Urinary bladder (tissue), 4 donors: Measurements from ENCODE around the gene CAPN5. TPM values are rescaled to one million over a fixed set of nuclear protein-coding genes. Genes with fewer than 3 reads are reported as not detected.
"Not testable (repeated sequence)": the region's sequence is repeated elsewhere in the genome, so short reads cannot be mapped to it uniquely, and the experiment has no call there.

Experiments
- DNase-seq: peaks from one replicate; pipeline ENCODE4 v3.0.0-alpha.2; 2015; ENCODE audit errors: extremely low spot score
- H3K27ac ChIP-seq: one replicate; pipeline ENCODE4 v1.5.1; 2013; ENCODE audit warnings: low read depth, mild to moderate bottlenecking, moderate library complexity
- H3K36me3 ChIP-seq: one replicate; pipeline ENCODE4 v1.6.1; 2013; ENCODE audit warnings: mild to moderate bottlenecking, moderate library complexity; ENCODE audit not compliant: insufficient read depth
- H3K4me1 ChIP-seq: one replicate; pipeline ENCODE4 v1.6.1; 2013; ENCODE audit warnings: mild to moderate bottlenecking, moderate library complexity; ENCODE audit not compliant: insufficient read depth
- H3K4me3 ChIP-seq: one replicate; pipeline ENCODE4 v1.5.1; 2013; ENCODE audit warnings: low read depth, low read length
- WGBS: extraction: QIAGEN DNeasy Blood & Tissue Kit; methylation state at CpG from one replicate; pipeline ENCODE4 v1.1.7; 2013; 5-methylcytosine and 5-hydroxymethylcytosine counted together
- polyA plus RNA-seq: library from polyadenylated mRNA; stranded (reverse); fragments of 200-250 nt; gene quantifications from one replicate; pipeline ENCODE4 v1.2.3, GENCODE V29; 2013
- total RNA-seq: library from RNA; depleted of rRNA; stranded (reverse); fragments of >200 nt; gene quantifications from one replicate; pipeline ENCODE4 v1.2.3, GENCODE V29; 2014
- donor health status: healthy with polysubstance abuse.
- donor health status: healthy.

The CAPN5 gene
- total and polyA plus RNA-seq, 2 donors = 14.8 to 17.8 TPM

DNA sequence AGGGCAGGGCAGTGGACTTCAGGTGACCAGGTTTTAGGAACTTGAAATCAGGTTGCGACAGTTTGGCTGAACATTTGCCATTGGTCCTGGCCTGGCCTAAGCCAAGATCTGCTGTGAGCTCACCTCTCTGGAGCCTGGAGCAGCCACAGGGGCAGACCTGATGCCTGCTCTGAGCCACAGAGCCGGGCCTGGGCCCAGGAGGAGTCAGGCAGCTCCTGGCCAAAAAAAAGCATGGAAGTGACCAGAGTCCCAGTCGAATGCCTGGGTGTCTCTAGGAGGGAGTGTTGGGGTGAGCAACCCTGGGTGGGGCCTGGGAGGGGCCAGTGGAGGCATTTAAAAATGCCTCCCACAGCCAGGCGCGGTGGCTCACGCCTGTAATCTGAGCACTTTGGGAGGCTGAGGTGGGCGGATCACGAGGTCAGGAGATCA, 29.8 kb downstream of the CAPN5 start:
- Histone ChIP-seq H3K36me3 (no peaks in the 10 kb centered on the region), H3K4me3 (no peak overlapping the region), H3K27ac (no peak overlapping the region), H3K4me1 (no peaks in the 10 kb centered on the region)
- 92% methylated on average over 8 of the region's 8 CpGs for WGBS
- DNase-seq = no peak

DNA sequence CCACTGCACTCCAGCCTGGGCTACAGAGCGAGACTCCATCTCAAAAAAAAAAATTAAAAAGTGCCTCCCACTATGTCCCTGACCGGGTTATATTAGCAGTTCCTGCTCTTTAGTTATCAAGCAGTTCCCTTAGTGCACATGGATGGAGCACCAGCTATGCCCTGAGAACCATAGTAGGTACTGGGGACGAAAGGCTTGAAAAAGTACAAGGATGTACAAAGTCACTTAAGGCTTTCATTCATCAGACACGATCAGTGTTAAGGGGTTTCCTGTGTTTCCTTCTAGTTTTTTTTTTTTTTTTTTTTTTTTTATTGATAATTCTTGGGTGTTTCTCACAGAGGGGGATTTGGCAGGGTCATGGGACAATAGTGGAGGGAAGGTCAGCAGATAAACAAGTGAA, 30.4 kb downstream of the CAPN5 start:
- not testable (repeated sequence) for H3K36me3 ChIP-seq, H3K27ac ChIP-seq, H3K4me3 ChIP-seq, DNase-seq, H3K4me1 ChIP-seq
- 87% methylated on average over 4 of the region's 4 CpGs for WGBS

DNA sequence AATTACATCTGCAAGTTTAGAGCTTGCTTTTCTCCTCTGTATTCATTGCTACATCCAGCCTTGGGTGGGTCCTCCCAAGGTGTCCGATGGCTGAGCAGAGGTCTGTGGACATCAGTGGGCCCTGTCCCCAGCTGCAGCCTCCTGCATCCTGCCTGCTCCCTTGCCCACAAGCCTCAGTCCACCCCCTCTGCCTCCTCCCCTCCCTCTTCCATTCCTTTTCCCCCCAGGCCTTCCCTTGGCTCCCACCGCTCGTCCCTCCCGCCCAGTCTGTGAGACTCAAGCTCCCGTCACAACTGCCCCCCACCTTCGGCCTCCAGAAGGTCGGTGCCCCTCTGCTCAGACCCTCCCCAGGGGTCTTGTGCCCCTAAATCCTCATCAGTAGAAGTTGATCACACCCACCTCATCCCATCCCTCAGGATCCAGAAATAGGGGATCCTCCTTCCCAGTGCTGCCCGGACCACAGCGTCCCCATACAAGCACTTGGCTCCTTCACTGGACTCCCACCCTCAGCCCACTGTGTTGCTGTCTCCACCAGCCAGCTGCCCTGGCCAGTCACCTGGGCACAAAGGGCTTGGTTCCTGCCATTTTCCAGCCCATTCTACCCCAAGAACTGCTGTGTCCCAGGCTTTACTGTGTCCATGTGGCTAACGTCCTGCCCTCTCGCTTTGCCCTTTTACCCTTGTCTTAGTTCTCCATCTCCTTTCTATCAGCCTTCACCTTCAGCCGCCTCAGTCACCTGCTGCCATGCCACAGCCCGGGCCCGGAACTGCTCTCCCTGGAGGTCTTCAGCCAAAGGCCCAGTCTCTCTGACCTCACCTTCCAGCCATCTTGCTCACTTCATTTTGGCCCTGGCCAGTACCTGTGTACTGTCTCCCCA, 33.6 kb downstream of the CAPN5 start:
- WGBS = 96% methylated on average over 14 of the region's 14 CpGs

DNA sequence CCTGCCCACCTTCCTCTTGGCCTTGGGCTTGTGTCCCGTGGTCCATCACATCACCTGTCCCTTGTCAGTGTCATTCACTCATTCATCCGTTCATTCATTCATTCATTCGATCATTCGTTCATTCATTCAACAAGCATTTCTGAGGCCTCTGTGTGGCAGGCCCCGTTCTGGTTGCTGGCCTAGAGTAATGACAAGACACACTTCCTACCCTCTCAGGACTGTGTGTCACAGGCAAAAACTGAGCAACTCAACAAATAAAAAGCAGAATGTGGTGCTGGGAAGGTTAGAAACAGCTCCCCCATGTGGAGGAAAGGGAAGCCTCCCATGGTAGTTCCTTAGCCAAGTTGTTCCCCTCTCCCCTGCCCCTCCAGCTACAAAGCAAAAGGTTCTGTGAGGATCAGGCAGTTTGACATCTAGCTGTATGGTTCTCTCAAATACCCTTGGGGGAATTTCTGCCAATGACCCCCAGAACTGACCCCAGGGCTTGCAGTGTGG, 34.3 kb downstream of the CAPN5 start:
- H3K4me1 ChIP-seq = no peaks in the 10 kb centered on the region
- DNase-seq = no peak
- WGBS = 91% methylated on average over 5 of the region's 5 CpGs
- no peak overlapping the region for H3K4me3 ChIP-seq
- H3K36me3 ChIP-seq = no peaks in the 10 kb centered on the region
- H3K27ac ChIP-seq = no peak overlapping the region

More for the DNA sequence above, 33.6 kb downstream of the CAPN5 start:
- Histone ChIP-seq H3K36me3 (no peaks in the 10 kb centered on the region), H3K27ac (no peak overlapping the region), H3K4me3 (no peak overlapping the region), H3K4me1 (no peaks in the 10 kb centered on the region)
- DNase-seq = no peak

DNA sequence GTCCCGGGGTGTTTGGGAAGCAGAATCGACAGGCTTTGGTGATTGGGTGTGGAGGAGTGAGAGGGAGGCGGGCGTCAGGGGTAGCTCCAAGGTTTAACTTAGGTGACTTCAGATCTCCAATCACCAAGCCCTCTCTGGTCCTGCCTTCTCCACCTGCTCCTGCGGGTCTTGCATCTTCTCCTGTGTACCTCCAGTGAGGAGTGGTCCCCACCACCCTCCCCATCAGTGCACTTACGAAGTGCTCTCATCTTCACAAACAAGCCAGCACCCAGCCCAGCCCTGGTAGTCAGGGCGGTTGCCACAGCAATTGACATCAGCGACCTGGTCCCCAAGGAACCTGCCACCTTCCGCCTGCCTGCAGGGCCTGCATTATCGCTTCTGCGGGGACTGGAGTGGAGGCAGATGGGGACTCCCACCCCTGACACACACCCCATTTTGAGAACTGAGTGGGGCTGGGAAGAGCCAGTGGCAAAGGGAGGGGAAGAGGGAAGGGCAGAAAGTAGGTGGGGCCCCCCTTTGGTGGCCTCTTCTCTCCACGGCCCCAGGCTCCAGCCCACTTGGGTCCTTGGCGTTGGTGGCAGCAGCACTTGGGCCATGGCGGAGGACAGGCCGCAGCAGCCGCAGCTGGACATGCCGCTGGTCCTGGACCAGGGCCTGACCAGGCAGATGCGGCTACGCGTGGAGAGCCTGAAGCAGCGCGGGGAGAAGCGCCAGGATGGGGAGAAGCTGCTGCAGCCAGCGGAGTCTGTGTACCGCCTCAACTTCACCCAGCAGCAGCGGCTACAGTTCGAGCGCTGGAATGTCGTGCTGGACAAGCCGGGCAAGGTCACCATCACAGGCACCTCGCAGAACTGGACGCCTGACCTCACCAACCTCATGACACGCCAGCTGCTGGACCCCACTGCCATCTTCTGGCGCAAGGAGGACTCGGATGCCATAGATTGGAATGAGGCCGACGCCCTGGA, 35.8 kb downstream of the CAPN5 start, which contains the start of gene OMP:
TSS of gene OMP (plus strand) at position 595 of the 965 bp plus-strand sequence. CDS start at position 595, 0 bp downstream.
- Histone ChIP-seq H3K36me3 (no peaks in the 10 kb centered on the region), H3K27ac (no peak within 1 kb of the TSS), H3K4me1 (no peaks in the 10 kb centered on the region), H3K4me3 (no peak within 1 kb of the TSS)
- 94% methylated on average over 37 of the region's 37 CpGs for WGBS
- no peak for DNase-seq

DNA sequence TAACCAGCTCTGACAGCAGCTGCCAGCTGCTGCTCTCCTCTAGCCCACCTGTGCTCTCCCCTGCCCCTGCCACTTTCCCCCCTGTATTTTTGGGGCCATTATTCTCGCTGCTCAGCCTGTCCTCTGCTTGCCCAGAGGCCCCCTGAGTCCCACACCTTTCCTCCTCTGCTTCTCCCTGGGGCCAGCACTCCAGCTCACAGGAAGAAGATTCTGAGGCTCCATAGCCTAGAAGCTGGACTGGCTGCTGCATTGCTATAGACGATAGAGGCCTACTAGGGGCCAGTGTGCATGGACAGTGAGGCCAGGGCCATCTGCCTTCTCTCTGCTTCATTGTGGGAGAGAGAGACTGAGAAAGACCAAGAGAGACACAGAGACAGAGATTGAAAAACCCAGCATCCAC, 36.5 kb downstream of the CAPN5 start:
- Histone ChIP-seq H3K4me1 (no peaks in the 10 kb centered on the region), H3K4me3 (no peak overlapping the region), H3K36me3 (no peaks in the 10 kb centered on the region), H3K27ac (no peak overlapping the region)
- 83% methylated on average over 2 of the region's 2 CpGs for WGBS
- no peak for DNase-seq

DNA sequence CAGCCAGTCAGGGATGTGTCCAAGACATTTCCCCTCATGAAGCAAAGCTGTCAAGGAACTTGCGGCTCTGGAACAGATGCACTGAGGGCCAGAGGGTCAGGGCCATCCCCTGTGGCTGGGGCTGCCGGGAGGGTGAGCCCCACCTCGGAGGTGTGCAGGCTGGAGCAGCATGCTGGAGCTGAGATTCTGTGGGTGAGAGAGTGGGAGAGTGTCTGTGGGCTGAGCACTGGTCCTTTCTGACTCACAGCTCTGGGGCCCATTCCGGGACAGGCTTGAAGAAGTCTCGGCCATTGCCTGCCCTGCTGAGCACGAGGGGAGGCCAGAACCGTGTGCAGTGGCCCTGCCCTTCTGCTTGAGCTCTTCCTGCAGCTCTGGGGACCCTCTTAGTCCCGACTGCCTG, 38.0 kb downstream of the CAPN5 start:
- 86% methylated on average over 8 of the region's 8 CpGs for WGBS
- Histone ChIP-seq H3K27ac (no peak overlapping the region), H3K36me3 (no peaks in the 10 kb centered on the region), H3K4me1 (no peaks in the 10 kb centered on the region), H3K4me3 (no peak overlapping the region)
- DNase-seq = no peak

DNA sequence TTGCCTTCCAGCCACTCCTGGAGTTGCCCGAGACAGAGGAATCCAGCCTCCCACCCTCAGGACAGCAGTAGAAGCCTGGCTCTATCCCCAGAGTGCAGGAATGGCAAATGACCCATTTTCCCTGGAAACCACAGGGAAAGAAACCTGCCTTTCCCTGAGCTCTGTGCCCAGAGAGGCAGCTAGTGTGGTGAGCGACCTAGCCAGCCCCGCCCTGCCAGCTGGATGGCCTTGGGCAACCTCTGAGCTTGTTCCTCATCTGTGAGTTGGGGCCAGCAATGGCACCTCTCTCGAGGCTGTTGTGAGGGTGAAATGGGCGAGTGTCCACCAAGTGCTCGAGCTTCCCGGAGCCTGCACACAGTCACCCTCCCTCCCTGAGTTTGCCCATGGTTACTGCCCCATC, 39.5 kb downstream of the CAPN5 start:
- DNase-seq = no peak
- Histone ChIP-seq H3K36me3 (no peaks in the 10 kb centered on the region), H3K4me3 (no peak overlapping the region), H3K27ac (no peak overlapping the region), H3K4me1 (no peaks in the 10 kb centered on the region)
- 93% methylated on average over 7 of the region's 7 CpGs for WGBS

DNA sequence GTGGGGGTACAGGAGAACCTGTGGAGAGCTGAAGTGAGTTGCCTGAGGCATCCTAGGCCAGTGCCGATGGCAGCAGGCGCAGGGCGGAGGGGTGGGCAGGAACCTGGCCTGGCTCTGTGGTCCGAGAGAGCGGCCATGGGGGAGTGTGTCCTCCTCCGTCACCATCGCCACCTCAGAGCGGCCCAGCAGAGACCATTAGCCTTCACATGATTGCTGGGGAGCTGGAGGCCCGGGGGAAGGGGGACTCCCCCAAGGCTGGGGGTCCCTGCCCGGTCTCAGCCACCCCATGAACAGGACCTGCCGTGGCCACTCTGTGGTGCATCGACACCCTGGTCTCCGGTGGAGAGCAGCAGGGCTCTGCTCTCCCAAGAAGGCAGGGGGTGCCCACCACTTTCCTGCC, 40.0 kb downstream of the CAPN5 start:
- no peak overlapping the region for H3K4me3 ChIP-seq
- no peak for DNase-seq
- H3K4me1 ChIP-seq = no peaks in the 10 kb centered on the region
- H3K36me3 ChIP-seq = no peaks in the 10 kb centered on the region
- H3K27ac ChIP-seq = no peak overlapping the region
- 95% methylated on average over 13 of the region's 13 CpGs for WGBS

DNA sequence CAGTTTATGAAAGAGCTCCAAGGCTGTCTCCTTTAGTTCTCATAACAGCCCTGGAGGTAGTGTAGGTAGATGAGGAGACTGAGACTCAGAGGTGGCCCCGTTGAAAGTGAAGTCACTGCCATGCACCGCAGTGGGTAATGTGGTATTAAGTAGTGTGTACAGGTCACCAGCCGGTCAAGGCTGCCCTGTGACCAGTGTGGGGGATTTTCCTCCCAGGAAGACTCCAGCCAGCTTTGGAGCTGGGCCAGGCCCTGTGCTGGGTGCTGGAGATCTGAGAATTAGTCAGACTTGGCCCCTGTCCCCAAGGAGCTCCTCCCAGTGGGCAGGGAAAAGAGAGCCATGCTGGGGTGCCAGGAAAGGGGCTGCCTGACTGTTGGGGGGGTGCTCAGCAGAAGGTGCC, 41.2 kb downstream of the CAPN5 start:
- no peak for DNase-seq
- Histone ChIP-seq H3K36me3 (no peaks in the 10 kb centered on the region), H3K4me1 (no peaks in the 10 kb centered on the region), H3K4me3 (no peak overlapping the region), H3K27ac (no peak overlapping the region)
- 32% methylated on average over 3 of the region's 3 CpGs for WGBS

DNA sequence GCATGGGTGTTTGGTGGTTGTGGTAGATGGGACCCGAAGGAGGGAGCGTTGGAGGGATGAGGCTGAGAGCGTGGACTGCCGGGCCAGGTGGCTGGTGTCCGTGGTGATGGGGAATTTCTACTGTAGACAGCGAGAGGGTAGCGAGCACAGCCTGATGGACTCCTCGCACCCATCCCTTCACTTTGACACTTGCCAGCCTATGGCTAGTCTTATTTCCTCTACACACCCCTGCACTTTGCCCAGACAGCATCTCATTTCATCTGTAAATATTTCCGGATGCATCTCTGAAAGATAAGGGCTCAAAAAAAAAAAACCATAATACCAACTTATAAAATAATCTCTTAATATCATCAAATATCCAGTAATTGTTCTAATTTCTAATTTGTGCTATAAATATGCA, 41.7 kb downstream of the CAPN5 start:
- no peak overlapping the region for H3K4me3 ChIP-seq
- H3K4me1 ChIP-seq = no peaks in the 10 kb centered on the region
- H3K27ac ChIP-seq = no peak overlapping the region
- DNase-seq = no peak
- WGBS = 88% methylated on average over 9 of the region's 9 CpGs
- no peaks in the 10 kb centered on the region for H3K36me3 ChIP-seq

DNA sequence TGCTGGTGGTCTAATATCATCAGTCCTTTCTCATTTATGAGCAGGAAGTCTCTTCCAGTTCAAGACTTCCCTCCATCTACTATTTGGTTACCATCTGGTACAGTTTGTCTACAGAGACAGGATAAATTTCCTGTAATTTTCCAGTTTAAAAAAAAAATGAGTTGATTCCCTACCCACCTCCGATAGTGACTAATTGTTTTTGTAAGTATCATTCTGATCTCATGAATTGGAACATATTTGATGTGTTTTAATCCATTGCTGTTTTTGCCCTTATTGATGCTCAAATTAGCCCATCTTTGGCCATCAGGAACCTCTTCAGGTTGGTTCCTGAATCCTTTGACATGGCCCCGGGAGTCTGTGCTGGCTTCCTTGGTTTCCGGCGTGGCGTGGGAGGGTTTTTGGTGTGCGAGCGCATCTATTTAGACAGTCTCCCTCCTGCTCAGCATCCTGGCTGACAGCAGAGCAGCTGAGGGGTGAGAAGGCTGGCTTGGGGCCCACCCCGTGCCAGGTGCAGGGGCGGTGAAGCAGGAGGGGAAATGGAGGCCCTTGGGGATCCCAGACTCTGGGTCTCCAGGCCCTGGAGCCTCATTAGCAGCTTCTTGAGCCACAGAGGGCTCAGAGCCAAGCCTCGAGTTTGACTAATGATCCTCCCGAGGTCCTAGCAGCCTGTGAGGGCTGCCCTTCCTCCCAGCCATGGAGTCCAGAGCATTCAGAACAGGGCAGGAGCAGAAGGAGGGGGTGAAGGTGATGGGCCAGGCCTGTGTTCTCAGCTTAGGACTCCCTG, 42.7 kb downstream of the CAPN5 start:
- Histone ChIP-seq H3K4me3 (no peak overlapping the region), H3K36me3 (no peaks in the 10 kb centered on the region), H3K4me1 (no peaks in the 10 kb centered on the region), H3K27ac (no peak overlapping the region)
- no peak for DNase-seq
- 79% methylated on average over 11 of the region's 11 CpGs for WGBS

DNA sequence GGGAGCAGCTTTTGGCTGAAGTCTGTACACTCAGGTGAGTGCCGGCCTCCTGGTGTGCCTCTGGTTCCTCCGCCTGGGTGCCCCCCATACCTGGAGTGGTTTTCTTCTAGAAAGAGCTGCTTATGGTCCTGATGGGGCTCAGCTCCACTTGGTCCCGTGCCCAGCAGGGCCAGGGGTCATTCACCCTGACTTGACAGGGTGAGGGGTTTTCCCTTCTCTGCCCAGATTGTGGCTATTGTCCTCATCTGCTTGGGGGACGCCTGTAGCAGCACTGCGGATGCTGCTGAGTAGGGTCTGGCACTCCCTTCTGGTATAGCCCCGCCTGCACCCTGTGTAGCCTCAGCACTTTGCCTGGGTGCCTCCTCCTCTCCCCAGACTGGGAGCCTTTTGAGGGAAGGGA, 44.1 kb downstream of the CAPN5 start:
- no peak overlapping the region for H3K27ac ChIP-seq
- no peaks in the 10 kb centered on the region for H3K36me3 ChIP-seq
- DNase-seq = no peak
- no peaks in the 10 kb centered on the region for H3K4me1 ChIP-seq
- no peak overlapping the region for H3K4me3 ChIP-seq
- WGBS = 88% methylated on average over 6 of the region's 6 CpGs
